Astrocyte (in vitro differentiated cells and primary cell): ENCODE measurements around the gene HMGCL. TPM values are rescaled to one million over a fixed set of nuclear protein-coding genes. Genes with fewer than 3 reads are reported as not detected.
"Not testable (repeated sequence)": the region's sequence is repeated elsewhere in the genome, so short reads cannot be mapped to it uniquely, and the experiment has no call there.

Source experiments
- DNase-seq: peaks from one replicate; pipeline ENCODE4 v3.0.0-alpha.2; 2010; ENCODE audit warnings: low read depth
- FAIRE-seq: peaks from 2 replicates; lab custom pipeline; 2011; peaks lifted over from hg19 to GRCh38; lab: Jason Lieb, UNC
- H2AFZ ChIP-seq: 2 replicates; pipeline ENCODE4 v1.6.0; 2012; ENCODE audit warnings: low read depth, low read length, inconsistent platforms
- H3K27ac ChIP-seq: 2 replicates; pipeline ENCODE4 v1.5.1; 2011; ENCODE audit warnings: low read depth, low read length, inconsistent platforms
- H3K27me3 ChIP-seq: 2 replicates; pipeline ENCODE4 v1.6.0; 2011; ENCODE audit warnings: low read length, inconsistent platforms; ENCODE audit not compliant: insufficient read depth
- H3K36me3 ChIP-seq: 2 replicates; pipeline ENCODE4 v1.5.1; 2011; ENCODE audit warnings: low read length, inconsistent platforms; ENCODE audit not compliant: insufficient read depth
- H3K4me1 ChIP-seq: 2 replicates; pipeline ENCODE4 v1.5.1; 2011; ENCODE audit warnings: low read length, inconsistent platforms; ENCODE audit not compliant: insufficient read depth
- H3K4me2 ChIP-seq: 2 replicates; pipeline ENCODE4 v1.6.0; 2012; ENCODE audit warnings: low read length, inconsistent platforms
- H3K4me3 ChIP-seq: 2 replicates; pipeline ENCODE4 v1.5.1; 2011; ENCODE audit warnings: low read depth, mild to moderate bottlenecking, low read length, inconsistent platforms; ENCODE audit not compliant: insufficient read depth
- H3K79me2 ChIP-seq: 2 replicates; pipeline ENCODE4 v1.6.0; 2012; ENCODE audit warnings: mild to moderate bottlenecking, low read length, inconsistent platforms; ENCODE audit not compliant: insufficient read depth
- H3K9ac ChIP-seq: 2 replicates; pipeline ENCODE4 v1.6.0; 2012; ENCODE audit warnings: mild to moderate bottlenecking, low read length, inconsistent platforms
- H3K9me3 ChIP-seq: 2 replicates; pipeline ENCODE4 v1.5.1; 2012; ENCODE audit warnings: low read depth, mild to moderate bottlenecking, low read length, inconsistent platforms; ENCODE audit not compliant: insufficient read depth
- H4K20me1 ChIP-seq: 2 replicates; pipeline ENCODE4 v1.6.0; 2012; ENCODE audit warnings: low read length, inconsistent platforms; ENCODE audit not compliant: insufficient read depth
- H3K27ac Mint-ChIP-seq: one replicate; pipeline ENCODE4 v1.8.0; 2021; ENCODE audit warnings: mild to moderate bottlenecking, mixed read lengths; ENCODE audit not compliant: unreplicated experiment
- H3K27me3 Mint-ChIP-seq: one replicate; pipeline ENCODE4 v1.8.0; 2021; ENCODE audit warnings: low read depth, mixed read lengths; ENCODE audit not compliant: unreplicated experiment
- H3K36me3 Mint-ChIP-seq: one replicate; pipeline ENCODE4 v1.8.0; 2021; ENCODE audit warnings: low read depth, mixed read lengths; ENCODE audit not compliant: unreplicated experiment
- H3K4me1 Mint-ChIP-seq: one replicate; pipeline ENCODE4 v1.8.0; 2021; ENCODE audit warnings: low read depth, mixed read lengths; ENCODE audit not compliant: unreplicated experiment
- H3K4me3 Mint-ChIP-seq: one replicate; pipeline ENCODE4 v1.8.0; 2021; ENCODE audit warnings: mild to moderate bottlenecking, moderate library complexity, mixed read lengths; ENCODE audit not compliant: unreplicated experiment
- H3K9me3 Mint-ChIP-seq: one replicate; pipeline ENCODE4 v1.8.0; 2021; ENCODE audit warnings: mild to moderate bottlenecking, mixed read lengths; ENCODE audit not compliant: unreplicated experiment
- CTCF ChIP-seq: IDR thresholded peaks from 2 replicates; pipeline ENCODE4 v1.5.1; 2011; ENCODE audit warnings: low read depth, mild to moderate bottlenecking, inconsistent platforms, low read length, moderate library complexity; ENCODE audit not compliant: insufficient read depth
- EZH2 ChIP-seq: IDR thresholded peaks from 2 replicates; pipeline ENCODE4 v1.6.1; 2012; ENCODE audit warnings: mild to moderate bottlenecking, low read length, inconsistent platforms; ENCODE audit not compliant: insufficient read depth
- total RNA-seq: library from RNA; stranded (reverse); gene quantifications from 2 replicates; pipeline ENCODE4 v1.2.1, GENCODE V29; 2021

Gene HMGCL
- total RNA-seq, 1 donor from 2014 or later, result 17.1 TPM

- Histone ChIP-seq H3K9ac (no peak overlapping the region), H2AFZ (no peak overlapping the region), H3K36me3 (no peaks in the 10 kb centered on the region), H3K27me3 (no peaks in the 10 kb centered on the region), H3K27ac (no peak overlapping the region), H3K4me1 (peaks cover 32% of the 10 kb centered on the region), H3K4me3 (no peak overlapping the region), H3K9me3 (no peaks in the 10 kb centered on the region), H4K20me1 (peaks cover 18% of the 10 kb centered on the region), H3K4me2 (no peak overlapping the region), H3K79me2 (peaks cover 22% of the 10 kb centered on the region)
- no peak overlapping the region for H3K27ac Mint-ChIP-seq
- no peaks in the 10 kb centered on the region for H3K9me3 Mint-ChIP-seq
- H3K36me3 Mint-ChIP-seq, result peaks cover 4% of the 10 kb centered on the region
- peaks cover 5% of the 10 kb centered on the region for H3K4me1 Mint-ChIP-seq
- no peak for TF ChIP-seq EZH2
- H3K4me3 Mint-ChIP-seq, result no peak overlapping the region
- FAIRE-seq (no peak), DNase-seq (no peak)
- no peaks in the 10 kb centered on the region for H3K27me3 Mint-ChIP-seq
Observed at GRCh38 chr1:23796466-23797271, 28.6 kb downstream of the HMGCL start.

- FAIRE-seq (no peak), DNase-seq (no peak)
- Histone ChIP-seq H2AFZ (no peak overlapping the region), H3K9ac (no peak overlapping the region), H3K79me2 (peaks cover 28% of the 10 kb centered on the region), H3K27ac (no peak overlapping the region), H3K27me3 (no peaks in the 10 kb centered on the region), H3K4me1 (peaks cover 27% of the 10 kb centered on the region), H3K36me3 (no peaks in the 10 kb centered on the region), H3K4me2 (no peak overlapping the region), H3K9me3 (no peaks in the 10 kb centered on the region), H4K20me1 (peaks cover 20% of the 10 kb centered on the region), H3K4me3 (no peak overlapping the region)
- peaks cover 4% of the 10 kb centered on the region for H3K36me3 Mint-ChIP-seq
- H3K9me3 Mint-ChIP-seq, result no peaks in the 10 kb centered on the region
- H3K4me1 Mint-ChIP-seq, result peaks cover 6% of the 10 kb centered on the region
- H3K4me3 Mint-ChIP-seq, result no peak overlapping the region
- TF ChIP-seq EZH2 (no peak), CTCF (no peak)
- no peak overlapping the region for H3K27ac Mint-ChIP-seq
- no peaks in the 10 kb centered on the region for H3K27me3 Mint-ChIP-seq
Observed at GRCh38 chr1:23795676-23796465, 29.4 kb downstream of the HMGCL start.

- H3K27me3 Mint-ChIP-seq, H3K36me3 Mint-ChIP-seq, H3K36me3 ChIP-seq, H3K4me3 ChIP-seq, DNase-seq, H3K27ac ChIP-seq, H3K9me3 Mint-ChIP-seq, H3K4me2 ChIP-seq, FAIRE-seq, H3K9me3 ChIP-seq, H3K4me3 Mint-ChIP-seq, H2AFZ ChIP-seq, H3K9ac ChIP-seq, H3K27ac Mint-ChIP-seq, H3K27me3 ChIP-seq: not testable (repeated sequence)
- Histone ChIP-seq H3K4me1 (peaks cover 34% of the 10 kb centered on the region), H4K20me1 (peaks cover 20% of the 10 kb centered on the region), H3K79me2 (peaks cover 28% of the 10 kb centered on the region)
- H3K4me1 Mint-ChIP-seq, result peaks cover 14% of the 10 kb centered on the region
Observed at GRCh38 chr1:23794732-23795182, 30.5 kb downstream of the HMGCL start.
